ENCODE data around the gene NGEF. TPM values are rescaled to one million over a fixed set of nuclear protein-coding genes. Genes with fewer than 3 reads are reported as not detected.

NGEF gene
- total and polyA plus RNA-seq, 9 of the 15 experiments (the other 6 are each of a cell fraction or from before 2014, with no cell fraction given) = 0.07 to 0.17 (median 0.09) TPM; not detected in 6

DNA sequence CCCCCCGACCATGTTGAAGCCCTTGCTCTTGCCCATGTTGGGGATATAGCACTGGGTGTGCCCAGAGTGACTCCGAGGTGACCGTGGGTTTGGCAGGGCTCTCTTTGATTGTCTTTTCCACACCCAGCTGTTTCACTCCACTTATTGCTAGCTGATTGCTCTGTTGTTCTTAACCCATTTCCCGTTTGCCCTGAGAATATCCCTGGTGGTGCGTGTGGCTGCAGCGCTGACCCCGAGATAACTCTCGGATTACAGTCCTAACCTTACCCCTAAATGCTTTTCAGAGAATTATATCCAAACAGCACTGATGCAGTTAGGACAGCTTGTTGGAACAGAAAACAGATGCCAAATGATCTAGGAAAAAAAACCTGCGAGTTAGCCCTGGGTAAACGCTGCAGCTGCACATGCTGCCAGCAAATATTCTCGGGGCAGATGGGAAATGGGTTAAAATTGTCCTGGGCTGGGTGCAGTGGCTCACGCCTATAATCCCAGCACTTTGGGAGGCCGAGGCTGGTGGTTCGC, 177.3 kb downstream of the NGEF start (continued):
- TF ChIP-seq SMAD1 (IDR thresholded peaks at IDR 0.05; ENCODE audit: low read depth, low read length, partially characterized antibody) = no peak
- no peak for TF ChIP-seq SREBF1 (IDR thresholded peaks at IDR 0.05; ENCODE audit: borderline replicate concordance, low read depth, low read length)
- TF ChIP-seq RBM39 (optimal IDR thresholded peaks at IDR 0.05; ENCODE audit: low read depth, low read length) = no peak

DNA sequence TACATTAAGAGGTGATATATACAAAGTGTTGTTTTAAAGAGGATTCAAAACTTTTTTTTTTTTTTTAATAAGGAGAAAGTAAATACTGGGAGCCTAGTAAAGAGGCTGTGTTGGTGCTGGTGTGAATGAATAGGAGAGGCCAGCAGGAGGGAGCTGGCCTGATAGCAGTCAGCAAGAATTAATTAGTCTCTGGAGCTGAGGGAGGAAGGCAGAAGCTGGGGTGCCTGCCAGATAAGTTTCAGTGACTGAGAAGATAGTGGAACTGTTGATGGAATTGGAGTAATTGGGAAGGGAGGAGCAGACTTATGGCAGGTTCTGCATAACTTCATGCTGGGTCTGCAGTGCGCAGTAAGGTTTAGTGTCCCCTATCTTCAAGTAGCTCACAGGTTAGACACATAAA, 179.2 kb downstream of the NGEF start:
- no peak overlapping the region for H3K4me3 ChIP-seq
- no peak overlapping the region for H3K27ac ChIP-seq (ENCODE audit: extremely low read depth, low read depth, low read length)
- in situ Hi-C loops (cut with MboI) = no loop called here
- CTCF ChIA-PET (ENCODE audit: low intra/inter-chr PET ratio) = interaction anchor here (0.6 kb wide), 1 partner anchor 419 kb away, joined by 3 read pairs; no protein-coding TSS in a partner anchor
- H3K9me1 ChIP-seq (ENCODE audit: control insufficient read depth, insufficient read depth, low read length) = no peaks in the 10 kb centered on the region
- no peak overlapping the region for H3K9ac ChIP-seq (ENCODE audit: insufficient read depth in 1 of 2, low read depth in 2 of 2, low read length in 2 of 2)
- POLR2A ChIA-PET = interaction anchor here (1.0 to 1.5 kb wide), 3 partner anchors 9 to 14 kb away, joined by 3 to 5 read pairs (median 3); no protein-coding TSS in a partner anchor
- no peak overlapping the region for H2AFZ ChIP-seq (ENCODE audit: low read depth, low read length)
- TF ChIP-seq MAZ (CRISPR knock-in tag; conservative IDR thresholded peaks at IDR 0.05 in 1 of 2, IDR thresholded peaks at IDR 0.05 in 1 of 2) (no peak), KDM4B (IDR thresholded peaks at IDR 0.05; ENCODE audit: borderline replicate concordance in 2 of 2, low read depth in 1 of 2) (no peak), FOXA3 (CRISPR knock-in tag; conservative IDR thresholded peaks at IDR 0.05 in 1 of 2, IDR thresholded peaks at IDR 0.05 in 1 of 2) (no peak), SOX6 (IDR thresholded peaks at IDR 0.05) (no peak), SIN3A (IDR thresholded peaks at IDR 0.05; ENCODE audit: borderline replicate concordance in 2 of 2, control insufficient read depth in 1 of 2, low read depth in 2 of 2, low read length in 2 of 2) (no peak), TCF3 (CRISPR knock-in tag; IDR thresholded peaks at IDR 0.05) (peak; percentile 37; the same call in 1 of the 2 replicates), ZNF224 (CRISPR knock-in tag; IDR thresholded peaks at IDR 0.05) (no peak)
- TF ChIP-seq, protein P1, sequence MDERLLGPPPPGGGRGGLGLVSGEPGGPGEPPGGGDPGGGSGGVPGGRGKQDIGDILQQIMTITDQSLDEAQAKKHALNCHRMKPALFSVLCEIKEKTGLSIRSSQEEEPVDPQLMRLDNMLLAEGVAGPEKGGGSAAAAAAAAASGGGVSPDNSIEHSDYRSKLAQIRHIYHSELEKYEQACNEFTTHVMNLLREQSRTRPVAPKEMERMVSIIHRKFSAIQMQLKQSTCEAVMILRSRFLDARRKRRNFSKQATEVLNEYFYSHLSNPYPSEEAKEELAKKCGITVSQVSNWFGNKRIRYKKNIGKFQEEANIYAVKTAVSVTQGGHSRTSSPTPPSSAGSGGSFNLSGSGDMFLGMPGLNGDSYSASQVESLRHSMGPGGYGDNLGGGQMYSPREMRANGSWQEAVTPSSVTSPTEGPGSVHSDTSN (CRISPR knock-in tag; IDR thresholded peaks at IDR 0.05; ENCODE audit: low read depth) = no peak
- TF ChIP-seq, protein P1 (tag; conservative IDR thresholded peaks at IDR 0.05; ENCODE audit: low read depth) = peak; percentile 55
- 83% methylated on average over 1 of the region's 1 CpG for WGBS (ENCODE audit: insufficient coverage, low coverage, missing lambda C conversion rate)
- H3K9me3 ChIP-seq (replicated peaks; ENCODE audit: control insufficient read depth, insufficient read depth, low read depth, low read length) = no peaks in the 10 kb centered on the region
- no peaks in the 10 kb centered on the region for H3K27me3 ChIP-seq (ENCODE audit: control insufficient read depth in 2 of 2, insufficient read depth in 2 of 2, low read length in 2 of 2)
- no peaks in the 10 kb centered on the region; the same call in 2 of the 3 replicates for H3K79me2 ChIP-seq (ENCODE audit: control insufficient read depth, insufficient read depth, low read length)
- DNase-seq (ENCODE audit: extremely low read depth in 1 of 4, low spot score in 3 of 4) = peak in 1 of 4 experiments; percentile 5
- H3K4me2 ChIP-seq (ENCODE audit: insufficient read depth, low read length) = no peak overlapping the region
- no TSS peak for BruUV-seq (replicated peaks)
- peaks cover 74% of the 10 kb centered on the region; the same call in 2 of the 3 replicates for H3K36me3 ChIP-seq (ENCODE audit: control insufficient read depth, insufficient read depth, low read length)
- FAIRE-seq = no peak
- peaks cover 0 to 17% of the 10 kb centered on the region in 2 experiments; a peak in 4 of 5 replicates for H3K4me1 ChIP-seq (replicated peaks in 1 of 2; ENCODE audit: control insufficient read depth in 2 of 2, insufficient read depth in 2 of 2, low read length in 2 of 2)
- intact Hi-C loops (cut with micrococcal nuclease) = no loop called here
- ATAC-seq = peak; percentile 42; the same call in 2 of the 3 replicates
- no peaks in the 10 kb centered on the region for H4K20me1 ChIP-seq (replicated peaks; ENCODE audit: control insufficient read depth, insufficient read depth, low read length)

Measured in K562 (cell line).